HG02981 (cell line): ENCODE results near the gene DYNLL2.
"Not testable (repeated sequence)": the region's sequence is repeated elsewhere in the genome, so short reads cannot be mapped to it uniquely, and the experiment has no call there.

Experiments used
- ATAC-seq: cut with Tn5 transposase; IDR thresholded peaks from one replicate; pipeline ENCODE4 v1.9.1; 2021; ENCODE audit warnings: mild to moderate bottlenecking, moderate library complexity; ENCODE audit not compliant: unreplicated experiment

The DYNLL2 gene

DNA sequence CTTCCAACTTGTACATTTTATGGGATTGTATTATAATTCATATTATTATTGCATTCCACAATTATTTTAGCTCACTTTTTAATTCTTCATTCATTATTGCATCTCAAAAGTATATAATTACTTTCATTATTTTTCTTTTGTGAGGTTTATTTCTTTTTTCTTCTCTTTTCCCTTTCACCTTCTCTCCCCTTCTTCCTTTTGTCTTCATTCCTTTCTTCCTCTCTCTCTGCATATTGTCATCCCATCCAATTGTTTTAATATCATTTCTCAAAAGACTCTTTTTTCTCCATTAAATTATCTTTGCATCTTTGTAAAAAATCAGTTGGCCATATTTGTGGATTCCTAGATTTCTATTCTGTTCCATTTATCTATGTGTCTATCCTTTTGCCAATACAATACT lies 17.3 kb downstream of the DYNLL2 start:
- no peak for ATAC-seq

DNA sequence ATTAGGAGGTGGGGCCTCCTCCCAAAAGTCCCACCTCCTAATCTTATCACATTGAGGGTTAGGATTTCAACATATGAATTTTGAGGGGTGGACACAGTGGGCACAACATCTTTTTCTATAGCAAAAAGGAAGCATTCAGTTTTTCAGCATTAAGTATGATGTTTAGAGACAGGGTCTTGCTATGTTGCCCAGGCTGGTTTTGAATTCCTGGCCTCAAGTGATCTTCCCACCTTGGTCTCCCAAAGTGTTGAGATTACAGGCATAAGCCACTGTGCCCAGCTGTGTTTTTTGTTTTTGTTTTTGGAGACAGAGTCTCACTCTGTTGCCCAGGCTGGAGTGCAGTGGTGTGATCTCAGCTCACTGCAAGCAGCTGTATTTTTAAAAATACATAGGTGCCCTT lies 18.7 kb downstream of the DYNLL2 start:
- ATAC-seq, result not testable (repeated sequence)

DNA sequence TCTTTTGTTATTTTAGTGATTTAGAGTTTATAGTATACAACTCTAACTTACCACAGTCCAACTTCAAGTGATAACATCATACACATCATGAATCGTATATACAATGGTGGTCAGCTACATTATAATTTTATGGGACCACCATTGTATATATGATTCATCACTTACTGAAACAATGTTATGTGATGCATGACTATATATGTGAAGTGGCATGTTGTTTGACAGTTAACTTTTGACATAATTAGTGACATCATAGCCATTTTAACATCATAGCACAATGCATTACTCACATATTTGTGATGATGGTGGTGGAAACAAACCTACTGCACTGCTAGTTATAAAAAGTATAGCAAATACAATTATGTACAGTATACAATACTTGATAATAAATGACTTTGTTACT lies 21.9 kb downstream of the DYNLL2 start:
- ATAC-seq, result no peak

DNA sequence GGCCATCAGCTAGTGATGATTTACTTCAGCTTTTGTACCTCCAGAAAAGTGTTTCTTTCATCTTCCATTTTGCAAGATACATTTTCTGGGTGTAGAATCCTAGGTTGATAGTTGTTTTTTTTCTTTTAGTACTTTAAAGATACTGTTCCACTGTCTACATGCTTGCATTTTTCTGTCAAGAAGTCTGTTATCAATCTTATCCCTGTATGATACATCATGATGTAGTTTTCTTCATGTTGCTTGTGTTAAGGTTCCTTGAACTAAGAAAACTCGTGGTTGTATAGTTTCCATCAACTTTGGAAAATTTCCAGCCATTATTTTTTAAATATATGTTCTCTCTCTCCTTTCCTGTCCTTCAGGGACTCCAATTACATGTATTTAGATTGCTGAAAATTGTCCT lies 24.1 kb downstream of the DYNLL2 start:
- ATAC-seq, result no peak

DNA sequence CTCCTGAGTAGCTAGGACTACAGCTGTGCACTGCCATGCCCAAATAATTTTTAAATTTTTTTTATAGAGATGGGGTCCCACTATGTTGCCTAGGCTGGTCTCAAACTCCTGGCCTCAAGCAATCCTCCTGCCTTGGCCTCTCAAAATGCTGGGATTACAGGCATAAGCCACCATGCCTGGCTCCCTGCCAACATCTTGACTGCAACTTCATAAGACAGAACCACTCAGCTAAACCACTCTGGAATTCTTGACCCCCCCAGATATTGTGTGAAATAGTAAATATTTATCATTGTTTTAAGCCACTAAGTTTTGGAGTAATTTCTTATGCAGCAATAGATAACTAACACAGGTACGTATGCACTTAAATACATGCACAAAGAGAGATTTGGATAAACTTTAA lies 26.0 kb downstream of the DYNLL2 start:
- ATAC-seq, result no peak

DNA sequence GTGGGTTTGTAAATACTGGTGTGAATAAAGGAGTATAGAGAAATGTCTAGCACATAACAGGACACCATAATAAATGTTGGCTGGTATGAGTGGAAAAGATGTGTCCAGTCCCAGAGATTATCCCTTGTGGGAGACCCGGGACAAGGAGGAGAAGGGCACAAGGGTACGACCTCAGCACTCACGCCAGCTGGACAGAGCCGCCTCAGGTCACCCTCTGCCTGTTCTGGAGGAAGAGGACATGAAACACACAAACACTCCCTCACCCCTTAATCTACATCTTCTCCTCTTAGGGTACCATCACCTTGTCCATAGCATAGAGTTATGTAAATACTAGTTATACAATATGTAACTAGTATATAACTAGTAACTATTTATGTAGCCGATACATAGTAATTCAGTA lies 26.8 kb downstream of the DYNLL2 start:
- no peak for ATAC-seq

DNA sequence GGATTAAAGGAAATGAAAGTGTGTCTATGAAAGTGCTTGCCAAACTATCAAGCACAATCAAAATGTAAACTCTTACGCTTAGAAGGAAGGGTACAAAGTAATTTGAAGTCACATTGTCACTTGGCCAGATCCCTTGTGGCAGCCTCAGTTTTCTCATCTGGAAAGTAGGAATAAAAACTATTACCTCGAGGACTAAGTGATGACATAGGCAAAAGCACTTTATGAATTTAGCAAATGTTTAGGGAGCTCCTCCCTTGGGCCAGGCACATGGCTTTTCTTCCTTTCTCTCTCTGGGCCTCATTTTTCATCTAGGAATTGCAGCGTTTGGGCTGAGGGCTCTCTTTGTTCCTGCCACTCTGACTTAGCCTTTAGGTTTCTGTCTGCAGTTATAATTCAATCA lies 28.5 kb downstream of the DYNLL2 start:
- ATAC-seq, result no peak

DNA sequence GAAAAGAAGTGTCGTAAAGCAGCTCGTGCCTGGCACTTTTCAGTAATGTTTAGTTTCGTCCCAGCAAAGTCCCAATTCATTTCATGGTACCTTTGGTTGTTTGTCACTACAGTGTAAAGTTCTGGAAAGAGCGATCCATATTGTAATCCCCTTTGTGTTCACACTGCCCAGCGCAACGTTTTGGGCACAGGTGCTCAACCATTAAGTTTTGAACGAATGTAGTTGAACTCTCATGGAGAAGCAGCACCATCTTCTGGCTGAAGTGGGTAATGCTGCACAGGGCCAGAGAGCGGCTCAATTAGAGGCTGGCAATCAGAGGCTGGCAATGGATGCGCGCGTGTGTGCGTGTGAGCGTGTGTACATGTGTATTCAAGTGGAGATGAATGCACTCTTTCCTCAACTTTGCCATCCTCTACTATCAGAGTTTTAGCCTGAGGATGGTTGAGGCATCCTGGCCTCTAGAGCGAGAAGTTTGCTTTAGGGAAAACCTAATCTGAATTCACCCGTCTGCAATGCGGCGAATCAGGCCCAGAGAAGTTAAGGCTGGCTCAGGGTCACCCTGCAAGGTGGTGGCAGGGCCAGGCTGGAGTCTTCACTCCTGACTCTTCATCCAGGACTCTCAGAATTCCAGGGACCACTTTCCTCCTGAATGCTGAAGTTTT lies 29.9 kb downstream of the DYNLL2 start:
- ATAC-seq, result no peak

DNA sequence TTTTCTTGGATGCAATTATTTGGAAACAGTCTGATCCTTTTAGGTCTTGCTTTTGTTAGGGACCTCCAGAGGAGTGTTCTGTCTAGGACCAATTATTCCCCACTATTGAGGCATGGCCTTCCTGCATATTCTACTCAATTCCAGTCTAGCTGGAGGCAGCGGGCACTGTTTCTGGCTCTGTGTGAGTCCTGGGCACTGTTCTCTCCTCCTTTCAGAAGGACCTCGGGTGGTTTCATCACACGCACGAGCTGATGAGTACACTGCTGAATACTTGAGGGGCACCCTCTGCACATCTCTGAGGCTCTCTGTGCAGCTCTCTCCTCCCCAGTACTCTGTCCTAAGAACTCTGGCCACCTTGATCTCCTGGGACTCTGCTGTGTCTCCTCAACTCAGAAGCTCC lies 30.7 kb downstream of the DYNLL2 start:
- ATAC-seq, result no peak

DNA sequence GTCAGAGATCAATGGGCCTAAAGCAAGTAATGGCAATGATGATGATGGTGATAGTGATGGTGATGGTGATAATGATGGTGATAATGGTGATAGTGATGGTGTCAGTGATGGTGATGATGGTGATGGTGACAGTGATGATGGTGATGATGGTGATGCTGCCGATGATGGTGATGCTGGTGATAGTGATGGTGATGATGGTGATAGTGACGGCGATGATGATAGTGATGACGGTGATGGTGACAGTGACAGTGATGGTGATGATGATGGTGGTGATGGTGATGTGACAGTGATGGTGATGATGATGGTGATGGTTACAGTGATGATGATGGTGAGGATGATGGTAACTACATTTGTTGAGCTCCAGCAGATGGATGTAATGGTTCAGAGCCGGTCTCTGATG lies 34.2 kb downstream of the DYNLL2 start:
- no peak for ATAC-seq

DNA sequence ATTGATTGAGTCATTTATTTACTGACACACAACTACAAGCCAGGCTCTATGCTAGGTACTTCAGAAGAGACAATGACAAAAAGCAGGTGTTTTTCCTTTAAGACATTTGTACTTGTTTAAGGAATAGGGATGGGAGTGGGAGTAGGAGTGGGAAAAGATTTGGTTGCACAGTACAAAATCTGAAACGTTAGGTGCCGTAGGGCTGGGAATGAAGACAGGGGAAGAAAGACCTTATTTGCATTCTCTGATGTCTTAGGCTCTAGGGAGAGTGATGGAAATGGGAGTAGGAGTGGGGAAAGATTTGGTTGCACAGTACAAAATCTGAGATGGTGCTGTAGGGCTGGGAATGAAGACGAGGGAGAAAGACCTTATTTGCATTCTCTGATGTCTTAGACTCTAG lies 36.3 kb downstream of the DYNLL2 start:
- no peak for ATAC-seq

DNA sequence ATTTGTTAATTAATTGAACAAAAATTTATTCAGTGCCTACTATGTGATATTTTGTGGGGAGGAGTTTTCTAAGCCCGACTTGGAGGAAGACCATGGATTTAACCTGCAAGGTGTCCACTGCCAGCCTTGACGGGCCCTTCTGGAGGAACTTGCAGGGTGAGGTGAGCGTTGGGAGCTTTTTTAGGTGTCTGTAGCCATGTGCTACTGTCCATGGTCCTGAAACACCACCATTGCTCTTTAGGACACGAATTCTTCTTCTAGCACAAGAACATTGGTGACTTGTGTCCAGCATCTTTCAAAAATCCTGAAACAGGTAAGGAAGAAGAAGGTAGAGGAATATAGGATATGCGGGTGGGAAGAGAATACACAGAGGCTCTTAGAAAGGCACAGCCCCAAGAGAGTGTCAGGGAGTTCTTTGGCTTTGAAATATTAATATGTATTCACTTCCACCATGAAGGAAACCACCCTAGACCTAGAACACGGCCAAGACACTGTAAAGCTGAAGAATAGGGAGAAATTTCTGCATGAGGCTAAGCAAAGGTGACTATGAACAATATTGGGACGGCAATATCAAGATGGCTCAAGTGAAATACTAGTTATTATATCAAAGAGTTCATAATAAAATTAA lies 37.1 kb downstream of the DYNLL2 start:
- ATAC-seq, result no peak

DNA sequence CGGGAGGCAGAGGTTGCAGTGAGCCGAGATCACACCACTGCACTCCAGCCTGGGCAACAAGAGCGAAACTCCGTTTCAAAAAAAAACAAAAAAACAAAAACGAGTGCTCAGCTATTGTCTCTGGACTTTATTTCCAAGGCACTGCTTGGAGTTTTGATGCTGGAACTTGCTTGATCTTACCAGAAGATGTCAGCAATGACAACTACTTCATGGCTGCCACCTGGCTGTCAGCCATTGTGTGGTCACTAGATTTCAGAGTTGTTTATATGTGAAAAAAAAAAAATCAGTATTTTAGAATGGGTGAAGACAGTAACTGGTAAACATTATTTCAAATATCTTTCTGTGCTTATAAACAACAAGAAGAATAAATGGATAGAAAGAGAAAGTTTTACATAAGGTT lies 38.7 kb downstream of the DYNLL2 start:
- ATAC-seq, result no peak

DNA sequence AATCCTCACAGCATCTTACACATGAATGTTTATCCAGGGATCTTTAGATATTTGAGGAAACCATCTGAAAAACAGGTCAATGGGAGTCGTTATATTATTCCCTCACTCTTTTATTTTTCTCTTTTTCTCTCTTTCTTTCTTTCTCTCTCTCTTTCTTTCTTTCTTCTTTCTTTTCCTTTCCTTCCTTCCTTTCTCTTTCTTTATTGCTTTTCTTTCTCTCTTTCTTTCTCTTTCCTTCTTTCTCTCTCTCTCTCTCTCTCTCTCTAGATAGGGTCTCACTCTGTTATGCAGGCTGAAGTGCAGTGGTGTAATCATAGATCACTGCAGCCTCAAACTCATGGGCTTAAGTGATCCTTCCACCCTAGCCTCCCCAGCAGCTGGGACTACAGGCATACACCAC lies 44.6 kb downstream of the DYNLL2 start:
- ATAC-seq, result no peak

DNA sequence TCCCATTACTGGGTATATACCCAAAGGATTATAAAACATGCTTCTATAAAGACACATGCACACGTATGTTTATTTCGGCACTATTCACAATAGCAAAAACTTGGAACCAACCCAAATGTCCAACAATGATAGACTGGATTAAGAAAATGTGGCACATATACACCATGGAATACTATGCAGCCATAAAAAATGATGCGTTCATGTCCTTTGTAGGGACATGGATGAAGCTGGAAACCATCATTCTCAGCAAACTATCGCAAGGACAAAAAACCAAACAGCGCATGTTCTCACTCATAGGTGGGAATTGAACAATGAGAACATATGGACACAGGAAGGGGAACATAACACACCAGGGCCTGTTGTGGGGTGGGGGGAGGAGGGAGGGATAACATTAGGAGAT lies 49.5 kb downstream of the DYNLL2 start:
- not testable (repeated sequence) for ATAC-seq

DNA sequence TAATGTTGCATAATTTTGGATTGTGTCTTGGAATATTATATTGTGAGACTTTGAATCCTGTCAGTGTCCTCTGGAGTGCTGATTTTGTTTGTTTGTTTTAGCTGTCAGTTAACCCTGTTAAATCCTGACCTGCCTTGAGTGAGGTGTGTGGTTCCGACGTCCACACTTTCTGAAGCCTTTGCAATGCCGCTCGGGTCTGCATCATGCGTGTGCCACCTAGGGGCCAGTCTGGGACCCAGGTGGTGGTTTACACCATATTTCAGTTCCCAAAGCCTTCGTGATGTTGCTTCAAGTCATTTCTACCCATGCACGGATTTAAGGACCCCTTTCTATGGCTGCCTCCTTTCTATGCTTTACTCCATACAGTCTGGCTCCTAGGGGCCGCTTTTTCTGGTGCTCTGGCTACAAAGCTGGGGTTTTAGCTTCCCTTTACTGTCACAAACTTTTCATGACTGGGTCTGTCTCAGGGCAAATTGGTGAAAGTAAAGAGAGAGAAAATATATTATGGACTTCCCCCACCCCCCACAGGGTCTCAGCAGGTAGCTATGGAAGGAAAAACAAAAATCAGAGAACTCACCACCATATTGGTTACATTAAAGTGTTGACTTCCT lies 53.6 kb downstream of the DYNLL2 start:
- ATAC-seq, result no peak

DNA sequence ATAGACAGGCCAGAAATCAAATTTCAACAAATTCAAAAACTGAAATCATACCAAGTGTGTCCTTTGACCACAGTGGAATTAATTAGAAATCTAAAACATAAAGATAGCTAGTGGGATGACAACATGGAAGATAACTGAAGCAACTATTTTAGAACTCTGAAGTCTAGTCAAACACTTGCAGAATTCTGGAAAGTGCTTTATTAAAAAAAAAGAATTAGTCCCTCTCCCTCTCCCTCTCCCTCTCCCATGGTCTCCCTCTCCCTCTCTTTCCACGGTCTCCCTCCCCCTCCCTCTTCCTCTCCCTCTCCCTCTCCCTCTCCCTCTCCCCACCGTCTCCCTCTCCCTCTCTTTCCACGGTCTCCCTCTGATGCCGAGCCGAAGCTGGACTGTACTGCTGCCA lies 58.3 kb downstream of the DYNLL2 start:
- ATAC-seq, result no peak

DNA sequence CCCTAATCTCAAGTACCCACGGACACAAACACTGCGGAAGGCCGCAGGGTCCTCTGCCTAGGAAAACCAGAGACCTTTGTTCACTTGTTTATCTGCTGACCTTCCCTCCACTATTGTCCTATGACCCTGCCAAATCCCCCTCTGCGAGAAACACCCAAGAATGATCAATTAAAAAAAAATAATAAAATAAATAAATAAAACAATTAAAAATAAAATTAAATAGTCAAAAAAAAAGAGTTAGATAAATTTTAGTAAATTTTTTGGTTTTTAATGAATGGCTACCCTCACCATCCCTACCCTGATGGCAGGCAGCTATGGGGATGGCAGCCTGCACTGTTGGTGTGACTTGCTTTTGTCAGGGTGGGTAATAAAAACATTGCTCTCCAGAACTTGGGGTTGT lies 60.1 kb downstream of the DYNLL2 start:
- not testable (repeated sequence) for ATAC-seq

DNA sequence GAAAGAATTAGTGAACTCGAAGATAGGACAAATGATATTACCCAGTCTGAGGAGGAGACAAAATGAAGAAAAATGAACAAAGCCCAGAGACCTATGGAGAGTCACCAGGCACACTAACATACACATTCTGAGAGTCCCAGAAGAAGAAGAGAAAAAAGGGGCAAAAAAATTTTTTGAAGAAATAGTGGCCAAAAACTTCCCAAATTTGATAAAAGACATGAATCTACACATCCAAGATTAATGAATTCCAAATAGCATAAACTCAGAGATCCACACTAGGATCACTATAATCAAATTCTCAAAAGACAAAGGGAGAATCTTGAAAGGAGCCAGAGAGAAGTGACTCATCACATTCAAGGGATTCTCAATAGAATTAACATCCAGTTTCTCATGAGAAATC lies 61.6 kb downstream of the DYNLL2 start:
- no peak for ATAC-seq
